ENCODE data around the gene CDH23. TPM values are rescaled to one million over a fixed set of nuclear protein-coding genes. Genes with fewer than 3 reads are reported as not detected.
A peak's percentile ranks its signal among the peaks of the same experiment; 100 is the strongest.

CDH23 gene
- total RNA-seq, 6 donors from 2014 or later: 4.7 to 29.3 (median 10.4) TPM

GRCh38 chr10:71646037-71646436, 249.3 kb downstream of the CDH23 start:
- ATAC-seq (ENCODE audit: low FRiP score in 2 of 2) (no peak), DNase-seq (no peak)
- Histone ChIP-seq H3K27ac (no peak overlapping the region), H3K4me3 (no peak overlapping the region), H3K36me3 (no peaks in the 10 kb centered on the region), H3K4me1 (peaks cover 0 to 5% (median 0%) of the 10 kb centered on the region in 4 donors), H3K27me3 (no peaks in the 10 kb centered on the region), H3K9me3 (no peaks in the 10 kb centered on the region)
- TF ChIP-seq CTCF (IDR thresholded peaks at IDR 0.05): no peak
- TF ChIP-seq EP300 (IDR thresholded peaks at IDR 0.05): no peak
- TF ChIP-seq POLR2A (IDR thresholded peaks at IDR 0.05): no peak
- TF ChIP-seq POLR2AphosphoS5 (IDR thresholded peaks at IDR 0.05): no peak
- 79 to 100% methylated on average over 1 to 6 of the region's 6 CpGs for whole genome bisulfite sequencing, 2 donors

- Histone ChIP-seq H3K4me1 (peaks cover 0 to 5% (median 0%) of the 10 kb centered on the region in 4 donors), H3K27me3 (no peaks in the 10 kb centered on the region), H3K4me3 (no peak overlapping the region), H3K36me3 (no peaks in the 10 kb centered on the region), H3K9me3 (no peaks in the 10 kb centered on the region), H3K27ac (no peak overlapping the region)
- TF ChIP-seq POLR2A (IDR thresholded peaks at IDR 0.05) (no peak), CTCF (IDR thresholded peaks at IDR 0.05) (no peak), POLR2AphosphoS5 (IDR thresholded peaks at IDR 0.05) (no peak), EP300 (IDR thresholded peaks at IDR 0.05) (no peak)
- no peak for ATAC-seq (ENCODE audit: low FRiP score in 2 of 2)
- no peak for DNase-seq
- 82 to 84% methylated on average over 9 to 13 of the region's 13 CpGs for WGBS, 2 donors
Measured at GRCh38 chr10:71646592-71647292, 250.0 kb downstream of the CDH23 start.

GRCh38 chr10:71647526-71648253, 251.0 kb downstream of the CDH23 start:
- no peaks in the 10 kb centered on the region for H3K9me3 ChIP-seq
- DNase-seq (no peak), ATAC-seq (ENCODE audit: low FRiP score in 2 of 2) (no peak)
- no peak overlapping the region for H3K4me3 ChIP-seq
- H3K27me3 ChIP-seq: no peaks in the 10 kb centered on the region
- H3K27ac ChIP-seq: no peak overlapping the region
- 53 to 59% methylated on average over 14 of the region's 14 CpGs for WGBS, 2 donors
- TF ChIP-seq POLR2AphosphoS5 (IDR thresholded peaks at IDR 0.05): no peak
- TF ChIP-seq CTCF (IDR thresholded peaks at IDR 0.05): peak in 4 of 6 experiments; percentile 11 to 32 (median 26)
- peaks cover 0 to 5% (median 0%) of the 10 kb centered on the region in 4 donors for H3K4me1 ChIP-seq
- H3K36me3 ChIP-seq: no peaks in the 10 kb centered on the region

- DNase-seq: no peak
- no peaks in the 10 kb centered on the region for H3K9me3 ChIP-seq
- 79 to 86% methylated on average over 8 to 10 of the region's 10 CpGs for WGBS, 2 donors
- no peak overlapping the region for H3K27ac ChIP-seq
- no peaks in the 10 kb centered on the region for H3K36me3 ChIP-seq
- no peak for ATAC-seq (ENCODE audit: low FRiP score in 2 of 2)
- H3K27me3 ChIP-seq: no peaks in the 10 kb centered on the region
- peaks cover 0 to 5% (median 0%) of the 10 kb centered on the region in 4 donors for H3K4me1 ChIP-seq
- TF ChIP-seq POLR2A (IDR thresholded peaks at IDR 0.05) (no peak), EP300 (IDR thresholded peaks at IDR 0.05) (no peak), CTCF (IDR thresholded peaks at IDR 0.05) (no peak), POLR2AphosphoS5 (IDR thresholded peaks at IDR 0.05) (no peak)
- no peak overlapping the region for H3K4me3 ChIP-seq
Measured at GRCh38 chr10:71648254-71648932, 251.7 kb downstream of the CDH23 start.

Measured in upper lobe of left lung (tissue), 6 donors.